Breast epithelium (tissue), 4 donors: Measurements from ENCODE around the gene USP10. TPM values are rescaled to one million over a fixed set of nuclear protein-coding genes. Genes with fewer than 3 reads are reported as not detected.
A peak's percentile ranks its signal among the peaks of the same experiment; 100 is the strongest.

Source experiments
- DNase-seq, 2 donors: peaks; one replicate each; pipeline ENCODE4 v3.0.0-alpha.2; 2019; ENCODE audit warnings: low spot score in 2 of 2
- H3K27ac ChIP-seq, 2 donors: fragments of 200-600 bp; sonication (generic) in 1 of 2; one replicate each; pipeline ENCODE4 v1.5.1; 2016 to 2019; ENCODE audit warnings: mild to moderate bottlenecking in 1 of 2
- H3K27me3 ChIP-seq, 2 donors: fragments of 200-600 bp; sonication (generic) in 1 of 2; one replicate each; pipeline versions ENCODE4 v1.5.1 to v1.6.0; 2017 to 2019; ENCODE audit warnings: control low read depth in 1 of 2, mild to moderate bottlenecking in 1 of 2
- H3K36me3 ChIP-seq: fragments of 200-600 bp; one replicate; pipeline ENCODE4 v1.5.1; 2019
- H3K4me1 ChIP-seq, 2 donors: fragments of 200-600 bp; sonication (generic); one replicate each; pipeline ENCODE4 v1.5.1; 2016 to 2019; ENCODE audit warnings: control low read depth in 1 of 2
- H3K4me3 ChIP-seq, 3 donors: fragments of 200-600 bp; sonication (generic); 1 replicate in 2 of 3; 2 replicates in 1 of 3; pipeline ENCODE4 v1.5.1; 2016 to 2019; ENCODE audit warnings: mild to moderate bottlenecking in 3 of 3, moderate library complexity in 2 of 3
- H3K9me3 ChIP-seq, 2 donors: fragments of 200-600 bp; sonication (generic) in 1 of 2; one replicate each; pipeline ENCODE4 v1.5.1; 2016 to 2019; ENCODE audit warnings: control low read depth in 1 of 2
- CTCF ChIP-seq, 3 donors: fragments of 450-650 bp; IDR thresholded peaks; one replicate each; pipeline ENCODE4 v1.5.1; 2016 to 2017; ENCODE audit warnings: antibody characterized with exemption in 3 of 3, mild to moderate bottlenecking in 3 of 3, moderate library complexity in 3 of 3
- POLR2A ChIP-seq: fragments of 450-650 bp; IDR thresholded peaks from one replicate; pipeline ENCODE4 v1.6.1; 2016; ENCODE audit warnings: antibody characterized with exemption, mild to moderate bottlenecking, moderate library complexity
- POLR2AphosphoS5 ChIP-seq, 3 donors: sonication (generic); formaldehyde crosslinking; IDR thresholded peaks; one replicate each; pipeline ENCODE4 v1.6.1; 2017; ENCODE audit warnings: antibody characterized with exemption in 3 of 3
- intact Hi-C: fragments of 100-400 bp; cut with DNase I; formaldehyde crosslinking; loops from one replicate; pipeline ENCODE4 v1.15.1; 2023; ENCODE audit warnings: low total_unique reads
- total RNA-seq, 3 donors: library from RNA; depleted of rRNA; stranded (reverse); fragments of >200 nt; gene quantifications; one replicate each; pipeline ENCODE4 v1.1.0, GENCODE V29; 2016

The USP10 gene
- total RNA-seq, 3 donors from 2014 or later = 30.4 to 70.8 (median 51.5) TPM

- DNase-seq = no peak
- TF ChIP-seq CTCF (IDR thresholded peaks at IDR 0.05) (no peak), POLR2A (no peak), POLR2AphosphoS5 (IDR thresholded peaks at IDR 0.05) (no peak)
- Histone ChIP-seq H3K4me3 (no peak overlapping the region), H3K36me3 (no peaks in the 10 kb centered on the region), H3K9me3 (no peaks in the 10 kb centered on the region), H3K27ac (no peak overlapping the region), H3K27me3 (no peaks in the 10 kb centered on the region), H3K4me1 (peaks cover 0 to 5% of the 10 kb centered on the region in 2 donors)
- intact Hi-C loops = loop anchor here (10.0 kb wide), 1 partner anchor 203 kb away; no protein-coding TSS in a partner anchor
These were observed 52.1 kb downstream of the USP10 start for GRCh38 chr16:84751947-84752346.

DNA sequence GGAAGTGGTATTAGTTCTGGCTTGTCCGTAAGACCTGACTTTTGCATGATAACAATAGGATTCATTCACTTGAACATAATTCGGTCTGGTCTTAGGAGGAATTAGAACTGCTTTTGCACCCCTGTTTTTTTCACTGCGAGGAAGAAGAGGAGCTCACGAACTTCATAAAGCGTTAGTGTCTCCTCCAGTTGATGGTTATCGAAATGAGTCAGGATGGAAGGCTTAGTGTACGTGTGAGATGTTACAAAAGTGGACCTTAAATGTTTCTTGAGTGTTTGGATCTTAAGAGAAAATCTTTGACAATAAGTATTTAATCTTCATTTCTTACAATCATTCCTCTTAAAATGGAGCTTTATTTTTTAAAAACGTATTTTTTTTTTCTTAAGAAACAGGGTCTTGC lies 52.8 kb downstream of the USP10 start:
- no peaks in the 10 kb centered on the region for H3K36me3 ChIP-seq
- intact Hi-C loops = loop anchor here (10.0 kb wide), 1 partner anchor 202 kb away; no protein-coding TSS in a partner anchor
- no peak overlapping the region for H3K27ac ChIP-seq
- TF ChIP-seq POLR2AphosphoS5 (IDR thresholded peaks at IDR 0.05) (no peak), POLR2A (no peak), CTCF (IDR thresholded peaks at IDR 0.05) (no peak)
- peaks cover 0 to 5% of the 10 kb centered on the region in 2 donors for H3K4me1 ChIP-seq
- no peak overlapping the region for H3K4me3 ChIP-seq
- DNase-seq = no peak
- no peaks in the 10 kb centered on the region for H3K27me3 ChIP-seq
- H3K9me3 ChIP-seq = no peaks in the 10 kb centered on the region

- Histone ChIP-seq H3K36me3 (no peaks in the 10 kb centered on the region), H3K9me3 (no peaks in the 10 kb centered on the region), H3K4me1 (peaks cover 0 to 5% of the 10 kb centered on the region in 2 donors), H3K27ac (no peak overlapping the region), H3K4me3 (no peak overlapping the region), H3K27me3 (no peaks in the 10 kb centered on the region)
- TF ChIP-seq POLR2A (no peak), CTCF (IDR thresholded peaks at IDR 0.05) (no peak), POLR2AphosphoS5 (IDR thresholded peaks at IDR 0.05) (no peak)
- intact Hi-C loops = loop anchor here (10.0 kb wide), 1 partner anchor 201 kb away; no protein-coding TSS in a partner anchor
- no peak for DNase-seq
These were observed 53.9 kb downstream of the USP10 start for GRCh38 chr16:84753412-84754326.

GRCh38 chr16:84754353-84754856 lies 54.6 kb downstream of the USP10 start:
- intact Hi-C loops = loop anchor here (10.0 kb wide), 1 partner anchor 200 kb away; no protein-coding TSS in a partner anchor
- peak overlapping the region in 2 of 3 donors; percentile 1 to 11 for H3K4me3 ChIP-seq
- peak in 1 of 2 donors; percentile 66 for DNase-seq

More at GRCh38 chr16:84754353-84754856, 54.6 kb downstream of the USP10 start:
- H3K36me3 ChIP-seq = no peaks in the 10 kb centered on the region
- peaks cover 0 to 5% of the 10 kb centered on the region in 2 donors for H3K4me1 ChIP-seq
- H3K27ac ChIP-seq = no peak overlapping the region
- no peaks in the 10 kb centered on the region for H3K27me3 ChIP-seq
- H3K9me3 ChIP-seq = no peaks in the 10 kb centered on the region
- TF ChIP-seq CTCF (IDR thresholded peaks at IDR 0.05) = peak; percentile 83 to 95 (median 92)
- no peak for TF ChIP-seq POLR2AphosphoS5 (IDR thresholded peaks at IDR 0.05)
